ENCODE measurements around the gene MBOAT1. TPM values are rescaled to one million over a fixed set of nuclear protein-coding genes. Genes with fewer than 3 reads are reported as not detected.

The MBOAT1 gene
- total and polyA plus RNA-seq, 4 experiments from 2014 or later = 0.49 to 24.6 (median 12.5) TPM

- H3K27me3 Mint-ChIP-seq = no peaks in the 10 kb centered on the region
Observed at GRCh38 chr6:20162515-20162914, 49.8 kb downstream of the MBOAT1 start.

GRCh38 chr6:20160541-20161283, 51.6 kb downstream of the MBOAT1 start:
- ChIA-PET POLR2A (ENCODE audit: partially characterized antibody) (no interaction called here), CTCF (ENCODE audit: partially characterized antibody) (interaction anchor here (0.6 kb wide), 1 partner anchor 59 kb away, joined by 3 read pairs; no protein-coding TSS in a partner anchor)
- H3K9me3 Mint-ChIP-seq = no peaks in the 10 kb centered on the region
- no peak overlapping the region for H3K4me3 Mint-ChIP-seq
- peaks cover 0 to 16% of the 10 kb centered on the region in 2 donors for H3K36me3 Mint-ChIP-seq
- H3K27ac Mint-ChIP-seq = peak overlapping the region in 1 of 7 donors; percentile 31
- Histone ChIP-seq H3K9me3 (ENCODE audit: control insufficient read depth in 1 of 2, low read length in 2 of 2) (no peaks in the 10 kb centered on the region), H3K27ac (ENCODE audit: low read depth, low read length) (no peak overlapping the region), H3K27me3 (ENCODE audit: insufficient read depth, low read length) (no peaks in the 10 kb centered on the region), H3K36me3 (ENCODE audit: insufficient read depth, low read length) (no peaks in the 10 kb centered on the region), H3K4me3 (ENCODE audit: low read length in 2 of 2) (no peak overlapping the region), H3K4me1 (ENCODE audit: insufficient read depth, low read length) (no peaks in the 10 kb centered on the region)
- intact Hi-C loops (cut with micrococcal nuclease) = no loop called here
- DNase-seq = no peak
- H3K27me3 Mint-ChIP-seq = no peaks in the 10 kb centered on the region
- peaks cover 0 to 14% (median 6%) of the 10 kb centered on the region in 4 donors for H3K4me1 Mint-ChIP-seq

More at GRCh38 chr6:20162515-20162914, 49.8 kb downstream of the MBOAT1 start:
- DNase-seq = no peak
- Mint-ChIP-seq H3K36me3 (peaks cover 9 to 33% of the 10 kb centered on the region in 2 donors), H3K9me3 (no peaks in the 10 kb centered on the region), H3K4me3 (no peak overlapping the region), H3K27ac (no peak overlapping the region), H3K4me1 (peaks cover 0 to 12% (median 6%) of the 10 kb centered on the region in 4 donors)
- no peak overlapping the region for H3K27ac ChIP-seq (ENCODE audit: low read depth, low read length)
- no peaks in the 10 kb centered on the region for H3K4me1 ChIP-seq (ENCODE audit: insufficient read depth, low read length)
- CTCF ChIA-PET (ENCODE audit: partially characterized antibody) = no interaction called here
- POLR2A ChIA-PET (ENCODE audit: partially characterized antibody) = no interaction called here
- no peaks in the 10 kb centered on the region for H3K36me3 ChIP-seq (ENCODE audit: insufficient read depth, low read length)
- H3K27me3 ChIP-seq (ENCODE audit: insufficient read depth, low read length) = no peaks in the 10 kb centered on the region
- intact Hi-C loops (cut with micrococcal nuclease) = no loop called here
- no peak overlapping the region for H3K4me3 ChIP-seq (ENCODE audit: low read length in 2 of 2)
- H3K9me3 ChIP-seq (ENCODE audit: control insufficient read depth in 1 of 2, low read length in 2 of 2) = no peaks in the 10 kb centered on the region

GRCh38 chr6:20159781-20160540, 52.3 kb downstream of the MBOAT1 start:
- H3K4me1 ChIP-seq (ENCODE audit: insufficient read depth, low read length) = no peaks in the 10 kb centered on the region
- Mint-ChIP-seq H3K4me1 (peaks cover 5 to 15% (median 7%) of the 10 kb centered on the region in 4 donors), H3K36me3 (peaks cover 0 to 16% of the 10 kb centered on the region in 2 donors), H3K4me3 (no peak overlapping the region), H3K27ac (peak overlapping the region in 1 of 7 donors; percentile 2), H3K9me3 (no peaks in the 10 kb centered on the region), H3K27me3 (no peaks in the 10 kb centered on the region)
- intact Hi-C loops (cut with micrococcal nuclease) = no loop called here
- CTCF ChIA-PET (ENCODE audit: partially characterized antibody) = interaction anchor here (0.6 kb wide), 1 partner anchor 60 kb away, joined by 3 read pairs; no protein-coding TSS in a partner anchor
- H3K9me3 ChIP-seq (ENCODE audit: control insufficient read depth in 1 of 2, low read length in 2 of 2) = no peaks in the 10 kb centered on the region
- no peak for DNase-seq
- H3K27ac ChIP-seq (ENCODE audit: low read depth, low read length) = no peak overlapping the region
- H3K27me3 ChIP-seq (ENCODE audit: insufficient read depth, low read length) = no peaks in the 10 kb centered on the region
- POLR2A ChIA-PET (ENCODE audit: partially characterized antibody) = no interaction called here
- H3K36me3 ChIP-seq (ENCODE audit: insufficient read depth, low read length) = no peaks in the 10 kb centered on the region
- no peak overlapping the region for H3K4me3 ChIP-seq (ENCODE audit: low read length in 2 of 2)

- H3K36me3 Mint-ChIP-seq = peaks cover 0 to 16% of the 10 kb centered on the region in 2 donors
- Histone ChIP-seq H3K4me1 (ENCODE audit: insufficient read depth, low read length) (no peaks in the 10 kb centered on the region), H3K9me3 (ENCODE audit: control insufficient read depth in 1 of 2, low read length in 2 of 2) (no peaks in the 10 kb centered on the region), H3K27me3 (ENCODE audit: insufficient read depth, low read length) (no peaks in the 10 kb centered on the region), H3K27ac (ENCODE audit: low read depth, low read length) (no peak overlapping the region), H3K36me3 (ENCODE audit: insufficient read depth, low read length) (no peaks in the 10 kb centered on the region), H3K4me3 (ENCODE audit: low read length in 2 of 2) (no peak overlapping the region)
- CTCF ChIA-PET (ENCODE audit: partially characterized antibody) = no interaction called here
- intact Hi-C loops (cut with micrococcal nuclease) = no loop called here
- POLR2A ChIA-PET (ENCODE audit: partially characterized antibody) = no interaction called here
- no peak for DNase-seq
- no peaks in the 10 kb centered on the region for H3K27me3 Mint-ChIP-seq
- H3K4me3 Mint-ChIP-seq = no peak overlapping the region
- H3K27ac Mint-ChIP-seq = peak overlapping the region in 1 of 7 donors; percentile 33
- H3K9me3 Mint-ChIP-seq = no peaks in the 10 kb centered on the region
- peaks cover 9 to 20% (median 10%) of the 10 kb centered on the region in 4 donors for H3K4me1 Mint-ChIP-seq
Observed at GRCh38 chr6:20159098-20159497, 53.2 kb downstream of the MBOAT1 start.

- no peaks in the 10 kb centered on the region for H3K27me3 Mint-ChIP-seq
- H3K27ac Mint-ChIP-seq = no peak overlapping the region
- Histone ChIP-seq H3K4me3 (ENCODE audit: low read length in 2 of 2) (no peak overlapping the region), H3K4me1 (ENCODE audit: insufficient read depth, low read length) (no peaks in the 10 kb centered on the region), H3K27me3 (ENCODE audit: insufficient read depth, low read length) (no peaks in the 10 kb centered on the region), H3K9me3 (ENCODE audit: control insufficient read depth in 1 of 2, low read length in 2 of 2) (no peaks in the 10 kb centered on the region), H3K27ac (ENCODE audit: low read depth, low read length) (no peak overlapping the region), H3K36me3 (ENCODE audit: insufficient read depth, low read length) (no peaks in the 10 kb centered on the region)
- intact Hi-C loops (cut with micrococcal nuclease) = no loop called here
- H3K4me3 Mint-ChIP-seq = no peak overlapping the region
- H3K9me3 Mint-ChIP-seq = no peaks in the 10 kb centered on the region
- ChIA-PET POLR2A (ENCODE audit: partially characterized antibody) (no interaction called here), CTCF (ENCODE audit: partially characterized antibody) (no interaction called here)
- H3K4me1 Mint-ChIP-seq = peaks cover 9 to 20% (median 10%) of the 10 kb centered on the region in 4 donors
- DNase-seq = no peak
- peaks cover 0 to 16% of the 10 kb centered on the region in 2 donors for H3K36me3 Mint-ChIP-seq
Observed at GRCh38 chr6:20158676-20159075, 53.6 kb downstream of the MBOAT1 start.

- H3K4me1 Mint-ChIP-seq = peaks cover 9 to 18% (median 10%) of the 10 kb centered on the region in 4 donors
- POLR2A ChIA-PET (ENCODE audit: partially characterized antibody) = no interaction called here
Observed at GRCh38 chr6:20156824-20157223, 55.4 kb downstream of the MBOAT1 start.

GRCh38 chr6:20154753-20155152, 57.5 kb downstream of the MBOAT1 start:
- DNase-seq = no peak
- POLR2A ChIA-PET (ENCODE audit: partially characterized antibody) = no interaction called here
- Histone ChIP-seq H3K36me3 (ENCODE audit: insufficient read depth, low read length) (no peaks in the 10 kb centered on the region), H3K4me1 (ENCODE audit: insufficient read depth, low read length) (no peaks in the 10 kb centered on the region), H3K9me3 (ENCODE audit: control insufficient read depth in 1 of 2, low read length in 2 of 2) (no peaks in the 10 kb centered on the region), H3K27ac (ENCODE audit: low read depth, low read length) (no peak overlapping the region), H3K4me3 (ENCODE audit: low read length in 2 of 2) (no peak overlapping the region), H3K27me3 (ENCODE audit: insufficient read depth, low read length) (no peaks in the 10 kb centered on the region)
- no peaks in the 10 kb centered on the region for H3K9me3 Mint-ChIP-seq
- no peaks in the 10 kb centered on the region for H3K27me3 Mint-ChIP-seq
- H3K27ac Mint-ChIP-seq = no peak overlapping the region
- H3K36me3 Mint-ChIP-seq = peaks cover 18 to 30% of the 10 kb centered on the region in 2 donors
- no peak overlapping the region for H3K4me3 Mint-ChIP-seq
- intact Hi-C loops (cut with micrococcal nuclease) = no loop called here
- CTCF ChIA-PET (ENCODE audit: partially characterized antibody) = no interaction called here
- peaks cover 6 to 14% (median 10%) of the 10 kb centered on the region in 4 donors for H3K4me1 Mint-ChIP-seq

More at GRCh38 chr6:20156824-20157223, 55.4 kb downstream of the MBOAT1 start:
- no peak for DNase-seq
- no peaks in the 10 kb centered on the region for H3K9me3 Mint-ChIP-seq
- no peaks in the 10 kb centered on the region for H3K27me3 Mint-ChIP-seq
- CTCF ChIA-PET (ENCODE audit: partially characterized antibody) = interaction anchor here (2.4 kb wide), 1 partner anchor 30 kb away, joined by 8 read pairs; no protein-coding TSS in a partner anchor
- Histone ChIP-seq H3K9me3 (ENCODE audit: control insufficient read depth in 1 of 2, low read length in 2 of 2) (no peaks in the 10 kb centered on the region), H3K4me3 (ENCODE audit: low read length in 2 of 2) (no peak overlapping the region), H3K36me3 (ENCODE audit: insufficient read depth, low read length) (no peaks in the 10 kb centered on the region), H3K27ac (ENCODE audit: low read depth, low read length) (no peak overlapping the region), H3K27me3 (ENCODE audit: insufficient read depth, low read length) (no peaks in the 10 kb centered on the region), H3K4me1 (ENCODE audit: insufficient read depth, low read length) (no peaks in the 10 kb centered on the region)
- intact Hi-C loops (cut with micrococcal nuclease) = no loop called here
- no peak overlapping the region for H3K27ac Mint-ChIP-seq
- peaks cover 2 to 19% of the 10 kb centered on the region in 2 donors for H3K36me3 Mint-ChIP-seq
- no peak overlapping the region for H3K4me3 Mint-ChIP-seq

All from CD4-positive, alpha-beta memory T cell (primary cell).